ENCODE results near the gene EEPD1.
"Not testable (repeated sequence)": the region's sequence is repeated elsewhere in the genome, so short reads cannot be mapped to it uniquely, and the experiment has no call there.

EEPD1 gene

DNA sequence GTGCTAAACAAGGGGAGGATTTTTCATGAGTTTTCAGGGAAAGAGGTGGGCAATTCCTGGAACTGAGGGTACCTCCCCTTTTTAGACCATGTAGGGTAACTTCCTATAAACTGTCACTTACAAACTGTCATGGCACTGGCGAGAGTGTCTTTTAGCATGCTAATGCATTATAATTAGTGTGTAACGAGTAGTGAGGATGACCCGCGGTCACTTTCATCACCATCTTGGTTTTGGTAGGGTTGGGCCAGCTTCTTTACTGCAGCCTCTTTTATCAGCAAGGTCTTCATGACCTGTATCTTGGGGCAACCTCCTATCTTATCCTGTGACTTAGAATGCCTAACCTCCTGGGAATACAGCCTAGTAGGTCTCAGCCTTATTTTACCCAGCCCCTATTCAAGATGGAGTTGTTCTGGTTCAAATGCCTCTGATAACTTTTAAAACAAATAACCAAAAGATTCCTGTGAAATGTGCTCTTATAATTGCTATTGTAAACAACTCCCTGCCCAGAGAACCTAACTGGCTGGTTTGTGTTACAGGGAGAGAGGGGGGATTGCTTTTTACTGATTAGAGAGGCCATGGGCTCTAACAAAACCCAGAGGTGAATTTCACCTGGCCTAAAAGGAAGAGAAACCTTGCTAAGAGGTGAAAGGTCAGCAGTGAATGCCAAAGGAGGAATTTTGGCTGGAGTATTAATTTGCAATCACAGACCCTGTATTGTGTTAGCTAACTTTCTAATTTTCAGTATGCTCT, 64.3 kb downstream of the EEPD1 start:
- no peak for DNase-seq

- DNase-seq, result no peak
Observed at GRCh38 chr7:36217961-36218284, 64.9 kb downstream of the EEPD1 start.

DNA sequence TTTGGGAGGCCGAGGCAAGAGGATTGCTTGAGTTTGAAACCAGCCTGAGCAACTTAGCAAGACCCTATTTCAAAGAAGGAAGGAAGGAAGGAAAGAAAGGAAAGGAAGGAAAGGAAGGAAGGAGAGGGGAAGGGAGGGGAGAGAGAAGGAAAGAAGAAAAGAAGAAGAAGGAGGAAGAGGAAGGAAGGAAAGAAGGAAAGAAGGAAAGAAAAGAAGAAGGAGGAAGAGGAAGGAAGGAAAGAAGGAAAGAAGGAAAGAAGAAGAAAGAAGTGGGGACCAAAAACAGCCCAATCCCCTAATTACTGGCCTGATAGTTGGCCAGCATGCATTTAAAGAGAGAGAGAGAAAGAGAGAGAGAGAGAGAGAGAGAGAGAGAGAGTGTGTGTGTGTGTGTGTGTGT, 66.4 kb downstream of the EEPD1 start:
- no peak for DNase-seq

DNA sequence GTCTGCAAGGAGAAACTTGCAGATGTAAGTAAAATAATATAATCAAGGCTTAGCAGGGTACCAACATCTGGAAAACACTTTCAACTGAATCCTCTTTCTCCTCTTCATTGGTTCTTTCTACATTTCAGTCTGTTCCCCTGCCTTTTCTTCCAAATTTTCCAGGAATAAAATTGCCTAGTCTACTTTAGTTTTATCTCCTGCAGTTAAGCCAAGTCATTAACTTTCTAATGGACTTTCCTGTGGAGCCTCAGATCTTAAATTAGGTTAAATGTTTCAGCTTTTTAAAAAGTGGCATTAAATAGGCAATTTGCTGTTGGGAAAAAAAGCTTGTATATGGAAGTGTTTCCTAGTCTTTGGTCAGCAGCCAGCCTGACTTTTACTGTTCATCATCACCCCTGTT, 70.8 kb downstream of the EEPD1 start:
- DNase-seq, result no peak

DNA sequence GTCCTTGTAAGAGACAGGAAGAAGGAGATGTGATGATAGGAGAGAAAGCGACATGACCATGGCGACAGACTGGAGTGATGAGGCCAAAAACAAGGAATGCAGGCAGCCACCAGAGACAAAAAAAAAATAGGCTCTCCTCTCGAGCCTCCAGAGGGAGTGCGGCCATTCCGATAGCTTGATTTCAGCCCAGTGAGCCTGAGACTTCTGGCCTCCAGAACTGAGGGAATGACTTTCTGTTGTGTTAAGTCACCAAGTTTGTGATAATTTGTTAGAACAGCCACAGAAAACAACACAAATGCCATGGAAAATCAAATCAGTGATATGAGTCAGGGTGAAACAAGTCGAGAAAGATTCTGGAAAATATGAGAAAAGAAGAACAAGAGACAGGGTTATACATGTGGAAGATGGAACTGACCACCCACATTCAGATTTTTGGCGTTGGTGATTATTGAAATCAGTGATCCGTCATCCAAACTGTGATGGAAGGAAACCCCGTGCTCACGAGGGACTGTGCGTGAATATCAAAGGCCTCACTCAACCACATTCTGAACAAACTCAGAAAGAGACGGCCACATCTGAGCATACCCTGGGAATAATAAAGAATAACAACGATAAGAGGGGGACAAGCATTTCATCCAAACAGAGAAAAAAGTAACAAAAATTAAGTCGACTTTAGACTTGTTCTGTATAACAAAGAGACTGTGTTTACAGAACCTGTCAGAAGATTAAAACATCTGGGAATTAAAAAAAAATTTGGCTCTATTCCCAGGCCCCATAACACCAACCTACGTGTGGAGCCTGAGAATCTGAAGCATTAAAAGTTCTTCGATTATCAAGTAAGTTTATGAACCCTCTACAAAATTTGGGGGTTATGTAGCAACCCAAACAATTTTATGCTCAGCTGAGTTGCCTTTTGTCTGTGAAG, 72.1 kb downstream of the EEPD1 start:
- peak; percentile 23 for DNase-seq

- DNase-seq, result no peak
Observed at GRCh38 chr7:36226151-36226550, 73.1 kb downstream of the EEPD1 start.

DNA sequence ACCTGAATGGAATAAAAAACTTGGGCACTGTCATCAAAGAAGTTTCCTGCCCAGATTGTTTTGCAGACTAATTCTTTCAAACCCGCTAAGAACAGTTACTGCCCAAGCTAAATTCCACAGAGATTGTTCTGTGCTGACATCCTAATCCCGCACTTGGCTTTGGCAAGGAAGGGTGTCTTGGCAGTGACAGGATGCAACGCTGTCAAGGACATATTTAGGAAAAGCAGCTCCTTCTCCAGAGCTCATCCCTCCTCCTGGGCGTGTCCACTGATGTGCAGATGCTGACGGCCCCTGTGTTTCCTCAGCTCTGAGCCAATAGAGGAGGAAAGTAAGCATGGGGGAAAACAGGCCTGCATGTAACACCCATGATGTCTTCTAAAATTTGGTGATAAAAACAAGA, 74.2 kb downstream of the EEPD1 start:
- peak; percentile 90 for DNase-seq

- DNase-seq, result no peak
Observed at GRCh38 chr7:36228039-36228438, 75.0 kb downstream of the EEPD1 start.

DNA sequence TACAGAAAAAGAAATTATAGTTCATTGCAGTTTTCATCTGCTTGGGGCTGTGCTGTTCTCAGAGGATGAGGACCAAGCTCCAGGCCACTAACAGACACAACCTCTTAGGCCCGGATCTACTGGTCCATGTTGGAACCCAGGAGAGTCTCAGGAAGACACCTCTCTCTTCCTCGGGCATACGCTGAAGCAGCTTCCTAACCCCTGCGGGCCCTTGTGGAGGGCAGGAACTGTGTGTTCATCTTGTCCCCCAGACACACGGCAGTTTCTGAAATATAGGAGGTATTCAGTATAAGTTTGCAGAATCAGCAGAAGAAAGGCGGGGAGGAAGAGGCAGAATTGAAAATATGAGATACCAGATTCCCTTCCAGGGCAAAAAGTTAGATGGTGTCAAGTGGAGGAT, 78.4 kb downstream of the EEPD1 start:
- DNase-seq, result no peak

GRCh38 chr7:36232555-36232954, 79.5 kb downstream of the EEPD1 start:
- no peak for DNase-seq

DNA sequence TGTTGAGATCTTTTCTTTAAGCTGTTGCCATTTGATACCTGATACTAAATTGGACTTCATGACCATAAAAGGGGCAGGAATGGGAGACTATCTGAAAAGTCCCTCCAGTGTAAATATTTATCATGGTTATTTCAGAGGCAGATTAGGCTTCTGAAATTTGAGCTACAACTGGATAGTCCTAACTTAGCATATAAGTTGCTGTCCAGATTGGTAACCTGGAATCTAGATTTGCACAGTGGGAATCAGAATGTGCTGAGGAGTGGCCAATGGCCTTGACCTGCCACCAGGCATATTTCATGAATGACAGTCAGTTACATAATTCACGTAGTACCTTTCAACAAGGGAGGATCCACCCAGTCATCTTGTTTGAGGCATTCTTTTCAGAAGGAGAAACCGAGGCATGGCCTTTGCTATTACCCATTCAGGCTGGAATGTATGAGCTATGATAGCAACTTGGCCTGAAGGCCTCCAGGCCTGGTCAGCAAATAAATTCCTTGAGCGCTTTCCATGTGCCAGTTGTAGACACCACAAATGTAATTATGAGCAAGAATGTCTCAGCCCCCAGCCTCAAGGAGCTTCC, 80.0 kb downstream of the EEPD1 start:
- no peak for DNase-seq

DNA sequence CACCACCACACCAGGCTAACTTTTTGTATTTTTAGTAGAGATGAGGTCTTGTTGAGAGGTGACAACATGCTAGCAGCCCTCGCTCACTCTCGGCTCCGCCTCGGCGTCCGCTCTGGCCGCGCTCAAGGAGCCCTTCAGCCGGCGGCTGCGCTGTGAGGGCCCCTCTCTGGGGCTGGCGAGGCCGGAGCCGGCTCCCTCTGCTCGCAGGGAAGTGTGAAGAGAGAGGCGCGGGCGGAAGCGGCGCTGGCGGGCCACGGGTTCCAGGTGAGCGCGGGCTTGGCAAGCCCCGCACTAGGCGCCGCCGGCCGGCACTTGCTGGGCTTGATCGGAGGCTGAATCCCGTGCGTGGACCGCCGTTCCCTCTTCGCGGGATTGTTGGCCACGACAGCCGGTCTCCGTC, 83.0 kb downstream of the EEPD1 start:
- no peak for DNase-seq

DNA sequence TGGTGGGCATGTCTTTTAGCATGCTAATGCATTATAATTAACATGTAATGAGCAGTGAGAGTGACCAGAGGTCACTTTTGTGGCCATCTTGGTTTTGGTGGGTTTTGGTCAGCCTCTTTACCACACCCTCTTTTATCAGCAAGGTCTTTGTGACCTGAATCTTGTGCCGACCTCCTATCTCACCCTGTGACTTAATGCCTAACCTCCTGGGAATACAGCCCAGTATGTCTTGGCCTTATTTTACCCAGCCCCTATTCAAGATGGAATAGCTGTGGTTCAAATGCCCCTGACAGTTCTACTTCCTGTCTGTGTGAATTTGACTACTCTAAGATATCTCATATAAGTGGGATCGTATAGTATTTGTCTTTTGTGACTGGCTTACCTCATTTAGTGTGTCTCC, 85.1 kb downstream of the EEPD1 start:
- DNase-seq, result no peak

- DNase-seq, result not testable (repeated sequence)
Observed at GRCh38 chr7:36243356-36243755, 90.3 kb downstream of the EEPD1 start.

- DNase-seq, result not testable (repeated sequence)
Observed at GRCh38 chr7:36244001-36244400, 90.9 kb downstream of the EEPD1 start.

GRCh38 chr7:36244429-36244828, 91.4 kb downstream of the EEPD1 start:
- no peak for DNase-seq

GRCh38 chr7:36245684-36246299, 92.7 kb downstream of the EEPD1 start:
- DNase-seq, result no peak

GRCh38 chr7:36249091-36249490, 96.0 kb downstream of the EEPD1 start:
- DNase-seq, result no peak

- no peak for DNase-seq
Observed at GRCh38 chr7:36253699-36254098, 100.6 kb downstream of the EEPD1 start.

DNA sequence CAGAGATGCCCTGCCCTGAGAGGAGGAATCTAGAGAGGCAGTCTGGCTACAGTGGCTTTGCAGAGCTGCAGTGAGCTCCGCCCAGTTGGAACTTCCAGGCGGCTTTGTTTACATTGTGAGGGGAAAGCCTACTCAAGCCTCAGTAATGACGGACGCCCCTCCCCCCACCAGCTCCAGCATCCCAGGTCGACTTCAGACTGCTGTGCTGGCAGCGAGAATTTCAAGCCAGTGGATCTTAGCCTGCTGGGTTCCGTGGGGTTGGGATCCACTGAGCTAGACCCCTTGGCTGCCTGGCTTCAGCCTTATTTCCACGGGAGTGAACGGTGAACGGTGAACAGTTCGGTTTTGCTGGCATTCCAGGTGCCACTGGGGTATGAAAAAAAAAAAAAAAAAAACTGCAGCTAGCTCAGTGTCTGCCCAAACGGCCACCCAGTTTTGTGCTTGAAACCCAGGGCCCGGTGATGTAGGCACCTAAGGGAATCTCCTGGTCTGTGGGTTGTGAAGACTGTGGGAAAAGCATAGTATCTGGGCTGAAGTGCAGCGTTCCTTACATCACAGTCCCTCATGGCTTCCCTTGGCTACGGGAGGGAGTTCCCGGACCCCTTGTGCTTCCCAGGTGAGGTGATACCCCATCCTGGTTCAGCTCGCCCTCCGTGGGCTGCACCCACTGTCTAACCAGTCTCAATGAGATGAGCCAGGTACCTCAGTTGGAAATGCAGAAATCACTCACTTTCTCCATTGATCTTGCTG, 105.6 kb downstream of the EEPD1 start:
- DNase-seq, result peak; percentile 89

GRCh38 chr7:36260481-36260880, 107.4 kb downstream of the EEPD1 start:
- DNase-seq, result no peak

DNA sequence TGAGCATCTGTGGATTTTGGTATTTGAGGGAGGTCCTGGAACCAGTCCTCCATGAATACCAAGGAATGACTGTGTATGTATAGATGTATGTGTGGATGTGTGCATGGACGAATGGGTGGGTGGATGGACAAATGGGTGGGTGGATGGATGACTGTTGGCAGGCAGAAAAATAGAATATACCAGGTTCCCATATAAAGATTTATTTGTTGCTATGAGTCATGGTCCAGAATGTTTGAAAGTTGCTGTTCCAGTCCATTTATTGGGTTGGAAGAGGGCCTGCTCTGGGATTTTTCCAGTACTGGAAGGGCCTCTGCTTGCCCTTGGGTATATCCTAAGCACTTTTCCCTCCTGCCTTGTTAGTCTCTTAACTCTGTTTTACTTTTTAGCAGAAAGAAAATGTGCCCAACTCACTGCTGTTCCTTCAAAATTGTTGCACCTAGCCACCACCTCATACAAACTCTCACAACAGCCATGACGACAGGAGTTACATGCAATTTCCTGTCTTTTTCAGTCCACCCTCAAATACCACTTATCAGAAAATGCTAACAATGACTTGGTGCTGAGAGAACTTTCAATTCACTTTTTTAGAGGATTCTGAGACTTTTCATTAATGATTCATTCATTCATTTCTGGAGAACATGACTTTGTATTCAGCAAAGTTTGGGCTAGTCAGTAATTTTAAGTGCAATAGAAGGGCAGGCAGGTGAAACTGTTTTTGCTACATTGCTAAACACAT, 108.1 kb downstream of the EEPD1 start:
- peak; percentile 31 for DNase-seq
